DND-41 (cell line): ENCODE results near the gene PTPN4.

Experiments
- ATAC-seq: fragments of 200-7000 bp; cut with Tn5 transposase; 3 replicates; pipeline ENCODE4 v1.9.1; 2021; ENCODE audit warnings: low read depth; ENCODE audit not compliant: insufficient read depth
- DNase-seq: peaks from one replicate; pipeline ENCODE4 v3.0.0-alpha.2; 2020
- H2AFZ ChIP-seq: 2 replicates; pipeline ENCODE4 v1.6.0; 2012; ENCODE audit warnings: low read depth, low read length
- H3K27ac ChIP-seq: 2 replicates; pipeline ENCODE4 v1.5.1; 2012; ENCODE audit warnings: low read length, inconsistent platforms
- H3K27me3 ChIP-seq: fragments of 200-600 bp; sonication (generic); 2 replicates; pipeline ENCODE4 v1.6.0; 2012; ENCODE audit warnings: low read length, mild to moderate bottlenecking, inconsistent platforms; ENCODE audit not compliant: insufficient read depth, poor library complexity
- H3K36me3 ChIP-seq: 2 replicates; pipeline ENCODE4 v1.5.1; 2012; ENCODE audit warnings: low read length, inconsistent platforms; ENCODE audit not compliant: insufficient read depth
- H3K4me1 ChIP-seq: 2 replicates; pipeline ENCODE4 v1.5.1; 2012; ENCODE audit warnings: mild to moderate bottlenecking, low read length; ENCODE audit not compliant: insufficient read depth
- H3K4me2 ChIP-seq: 2 replicates; pipeline ENCODE4 v1.6.0; 2012; ENCODE audit warnings: mild to moderate bottlenecking, moderate library complexity, low read length, inconsistent platforms; ENCODE audit not compliant: insufficient read depth
- H3K4me3 ChIP-seq, 2 experiments: fragments of 200-600 bp in 1 of 2; shearing (Covaris generic) in 1 of 2; 2 replicates each; pipeline ENCODE4 v1.5.1; 2012 to 2016; ENCODE audit warnings: inconsistent platforms in 2 of 2, low read length in 2 of 2, mild to moderate bottlenecking in 2 of 2, low read depth in 1 of 2, moderate library complexity in 1 of 2
- H3K79me2 ChIP-seq: 2 replicates; pipeline ENCODE4 v1.6.0; 2012; ENCODE audit warnings: low read length, inconsistent platforms; ENCODE audit not compliant: insufficient read depth
- H3K9ac ChIP-seq: 2 replicates; pipeline ENCODE4 v1.6.0; 2012; ENCODE audit warnings: low read depth, mild to moderate bottlenecking, inconsistent platforms, low read length, moderate library complexity
- H3K9me3 ChIP-seq: 2 replicates; pipeline ENCODE4 v1.5.1; 2012; ENCODE audit warnings: low read length, moderate library complexity, mild to moderate bottlenecking, inconsistent platforms; ENCODE audit not compliant: insufficient read depth, severe bottlenecking
- H4K20me1 ChIP-seq: 2 replicates; pipeline ENCODE4 v1.6.0; 2012; ENCODE audit warnings: low read length; ENCODE audit not compliant: insufficient read depth
- CTCF ChIP-seq: IDR thresholded peaks from 2 replicates; pipeline ENCODE4 v1.5.1; 2012; ENCODE audit warnings: borderline replicate concordance, low read length, moderate library complexity, mild to moderate bottlenecking; ENCODE audit not compliant: poor library complexity, severe bottlenecking; ENCODE audit errors: extremely low read depth
- EZH2 ChIP-seq: IDR thresholded peaks from 3 replicates; pipeline ENCODE4 v1.6.1; 2012; ENCODE audit warnings: borderline replicate concordance, low read depth, mild to moderate bottlenecking, moderate library complexity, low read length, inconsistent platforms; ENCODE audit not compliant: severe bottlenecking

The PTPN4 gene

GRCh38 chr2:119751706-119752105, 8.0 kb upstream of the PTPN4 start:
- Histone ChIP-seq H3K36me3 (no peaks in the 10 kb centered on the region), H3K27me3 (peaks cover 22% of the 10 kb centered on the region), H3K79me2 (no peaks in the 10 kb centered on the region), H3K27ac (no peak overlapping the region), H3K4me2 (no peak overlapping the region), H3K4me3 (no peak overlapping the region), H4K20me1 (no peaks in the 10 kb centered on the region), H3K9me3 (no peaks in the 10 kb centered on the region), H3K9ac (no peak overlapping the region), H2AFZ (no peak overlapping the region), H3K4me1 (no peaks in the 10 kb centered on the region)
- no peak for TF ChIP-seq EZH2
- DNase-seq, result no peak
- ATAC-seq, result no peak

GRCh38 chr2:119753041-119753929, 6.4 kb upstream of the PTPN4 start:
- Histone ChIP-seq H2AFZ (no peak overlapping the region), H3K4me3 (no peak overlapping the region), H3K4me1 (no peaks in the 10 kb centered on the region), H3K9me3 (no peaks in the 10 kb centered on the region), H3K27ac (no peak overlapping the region), H3K79me2 (no peaks in the 10 kb centered on the region), H4K20me1 (no peaks in the 10 kb centered on the region), H3K36me3 (no peaks in the 10 kb centered on the region), H3K9ac (no peak overlapping the region), H3K27me3 (peaks cover 14% of the 10 kb centered on the region), H3K4me2 (no peak overlapping the region)
- TF ChIP-seq CTCF (peak; percentile 89), EZH2 (no peak)
- ATAC-seq (peak; percentile 97), DNase-seq (peak; percentile 44)

- H3K9ac ChIP-seq, result no peak overlapping the region
- H3K36me3 ChIP-seq, result no peaks in the 10 kb centered on the region
- H3K4me3 ChIP-seq, result no peak overlapping the region
- H2AFZ ChIP-seq, result no peak overlapping the region
- peaks cover 9% of the 10 kb centered on the region for H3K27me3 ChIP-seq
- DNase-seq (no peak), ATAC-seq (no peak)
- H3K79me2 ChIP-seq, result no peaks in the 10 kb centered on the region
- H3K4me1 ChIP-seq, result peaks cover 4% of the 10 kb centered on the region
- no peaks in the 10 kb centered on the region for H3K9me3 ChIP-seq
- no peak for TF ChIP-seq EZH2
- TF ChIP-seq CTCF, result no peak
- no peak overlapping the region for H3K27ac ChIP-seq
- no peak overlapping the region for H3K4me2 ChIP-seq
- no peaks in the 10 kb centered on the region for H4K20me1 ChIP-seq
Observed at GRCh38 chr2:119753930-119754321, 5.8 kb upstream of the PTPN4 start.

- H4K20me1 ChIP-seq, result no peaks in the 10 kb centered on the region
- TF ChIP-seq EZH2 (no peak), CTCF (no peak)
- peaks cover 2% of the 10 kb centered on the region for H3K27me3 ChIP-seq
- H2AFZ ChIP-seq, result no peak overlapping the region
- peaks cover 10% of the 10 kb centered on the region for H3K79me2 ChIP-seq
- H3K4me2 ChIP-seq, result no peak overlapping the region
- peaks cover 12% of the 10 kb centered on the region for H3K4me1 ChIP-seq
- no peaks in the 10 kb centered on the region for H3K9me3 ChIP-seq
- H3K36me3 ChIP-seq, result no peaks in the 10 kb centered on the region; the same call in 1 of the 2 replicates
- no peak overlapping the region for H3K27ac ChIP-seq
- DNase-seq, result no peak
- H3K4me3 ChIP-seq, result no peak overlapping the region
- H3K9ac ChIP-seq, result no peak overlapping the region
- ATAC-seq, result no peak
Observed at GRCh38 chr2:119755906-119756305, 3.8 kb upstream of the PTPN4 start.
